ENCODE results near the gene ETNPPL. TPM values are rescaled to one million over a fixed set of nuclear protein-coding genes. Genes with fewer than 3 reads are reported as not detected.

Gene ETNPPL
- not detected in 2 replicates for total RNA-seq

GRCh38 chr4:108762559-108763225 is at the start of gene ETNPPL:
TSS of gene ETNPPL (minus strand) at chr4:108763053. CDS start at chr4:108762898, 155 bp downstream.

Other genes starting within 250 kb of the ETNPPL start
- gene RPL34, start 142.5 kb downstream of the ETNPPL start, total RNA-seq = 376 and 608 TPM in 2 replicates
- 245 and 614 TPM in 2 replicates for gene OSTC, start 112.5 kb downstream of the ETNPPL start, total RNA-seq